A673 (cell line): ENCODE results near the gene ASB11. TPM values are rescaled to one million over a fixed set of nuclear protein-coding genes. Genes with fewer than 3 reads are reported as not detected.
A peak's percentile ranks its signal among the peaks of the same experiment; 100 is the strongest.

Experiments used
- Bru-seq: library from RNA; stranded (reverse); fragments of 400-500 nt; gene quantifications from one replicate; lab custom pipeline; 2021; lab: Mats Ljungman, UMichigan
- BruChase-seq, 2 experiments: library from RNA; stranded (reverse); fragments of 400-500 nt; gene quantifications; one replicate each; lab custom pipeline; 2021; lab: Mats Ljungman, UMichigan
- BruUV-seq: library from RNA; stranded (reverse); fragments of 400-500 nt; replicated peaks from 2 replicates; lab custom pipeline; 2021; lab: Mats Ljungman, UMichigan
- CTCF ChIA-PET: fragments of 300-600 bp; sonication (Branson Sonifier 250); formaldehyde crosslinking; loops from one replicate; lab custom pipeline; 2022; ENCODE audit warnings: antibody characterized with exemption; lab: Charles Lee
- POLR2A ChIA-PET: fragments of 300-600 bp; sonication (Branson Sonifier 250); formaldehyde crosslinking; loops from one replicate; lab custom pipeline; 2022; ENCODE audit warnings: antibody characterized with exemption; ENCODE audit not compliant: low non-redundant PET; lab: Charles Lee
- DNase-seq: peaks from one replicate; pipeline ENCODE4 v3.0.0-alpha.2; 2015; ENCODE audit warnings: low spot score
- H3K27ac ChIP-seq: fragments of 200-600 bp; sonication (generic); 2 replicates; pipeline ENCODE4 v1.5.1; 2016; ENCODE audit warnings: mixed run types, low read depth, mild to moderate bottlenecking, mixed read lengths, antibody characterized with exemption, low read length; ENCODE audit not compliant: poor library complexity, severe bottlenecking
- H3K27me3 ChIP-seq: fragments of 200-600 bp; sonication (generic); replicated peaks from 2 replicates; pipeline ENCODE4 v1.6.1; 2017; ENCODE audit warnings: mixed run types, low read depth, mild to moderate bottlenecking, mixed read lengths, antibody characterized with exemption, low read length; ENCODE audit not compliant: insufficient read depth, poor library complexity
- H3K36me3 ChIP-seq: fragments of 200-600 bp; sonication (generic); 2 replicates; pipeline ENCODE4 v1.6.1; 2016; ENCODE audit warnings: mixed run types, mild to moderate bottlenecking, mixed read lengths, antibody characterized with exemption, low read length; ENCODE audit not compliant: insufficient read depth, poor library complexity, severe bottlenecking
- H3K4me1 ChIP-seq: fragments of 200-600 bp; sonication (generic); 2 replicates; pipeline ENCODE4 v1.6.1; 2017; ENCODE audit warnings: mixed run types, mild to moderate bottlenecking, mixed read lengths, antibody characterized with exemption, low read length; ENCODE audit not compliant: insufficient read depth, poor library complexity, severe bottlenecking
- H3K4me3 ChIP-seq: fragments of 200-600 bp; sonication (generic); 2 replicates; pipeline ENCODE4 v1.5.1; 2016; ENCODE audit warnings: low read depth, mixed run types, mild to moderate bottlenecking, mixed read lengths, low read length; ENCODE audit not compliant: poor library complexity, severe bottlenecking
- H3K9me3 ChIP-seq: fragments of 200-600 bp; sonication (generic); 2 replicates; pipeline ENCODE4 v1.6.1; 2016; ENCODE audit warnings: mixed run types, low read depth, mild to moderate bottlenecking, mixed read lengths, antibody characterized with exemption, low read length; ENCODE audit not compliant: poor library complexity, severe bottlenecking
- CTCF ChIP-seq: fragments of 300-800, 200-600 bp; sonication (generic); conservative IDR thresholded peaks from 2 replicates; pipeline ENCODE4 v1.5.1; 2017; ENCODE audit warnings: low read depth, mild to moderate bottlenecking, antibody characterized with exemption, low read length, moderate library complexity, mixed read lengths
- EZH2 ChIP-seq: fragments of 200-600 bp; sonication (generic); IDR thresholded peaks from 2 replicates; pipeline ENCODE4 v1.6.1; 2017; ENCODE audit warnings: borderline replicate concordance, low read depth, mild to moderate bottlenecking, mixed read lengths, antibody characterized with exemption, low read length; ENCODE audit not compliant: poor library complexity, severe bottlenecking
- intact Hi-C: fragments of 100-400 bp; cut with micrococcal nuclease; formaldehyde crosslinking; loops from one replicate; pipeline ENCODE4 v1.10.0; 2022; ENCODE audit not compliant: unreplicated experiment
- long read RNA-seq: library from polyadenylated mRNA; stranded (forward); transcript quantifications from one replicate; pipeline ENCODE4 v2.0.0, GENCODE V29; 2022
- total RNA-seq: library from RNA; stranded (reverse); gene quantifications from 2 replicates; pipeline ENCODE4 v1.2.3, GENCODE V29; 2021

ASB11 gene, protein sequence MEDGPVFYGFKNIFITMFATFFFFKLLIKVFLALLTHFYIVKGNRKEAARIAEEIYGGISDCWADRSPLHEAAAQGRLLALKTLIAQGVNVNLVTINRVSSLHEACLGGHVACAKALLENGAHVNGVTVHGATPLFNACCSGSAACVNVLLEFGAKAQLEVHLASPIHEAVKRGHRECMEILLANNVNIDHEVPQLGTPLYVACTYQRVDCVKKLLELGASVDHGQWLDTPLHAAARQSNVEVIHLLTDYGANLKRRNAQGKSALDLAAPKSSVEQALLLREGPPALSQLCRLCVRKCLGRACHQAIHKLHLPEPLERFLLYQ
- total RNA-seq, result 0.44 and 0.62 TPM in 2 replicates
- Bru-seq, nascent RNA, result percentile 23 among the genes with signal in this experiment
- percentile 17 among the genes with signal in this experiment for BruChase-seq, experiment 1, labeled RNA remaining after a 2-hour chase
- BruChase-seq, experiment 2, labeled RNA remaining after a 6-hour chase, result percentile 22 among the genes with signal in this experiment
- long read RNA-seq, result 0 reads

GRCh38 chrX:15315509-15315908, at the start of gene ASB11:
ASB11 (minus strand) TSS chrX:15315640; CDS start chrX:15315605, 35 bp downstream.
- no peak for DNase-seq
- no peaks in the 10 kb centered on the region for H3K36me3 ChIP-seq
- no TSS peak for BruUV-seq
- H3K4me3 ChIP-seq, result peak within 1 kb of the TSS; percentile 9
- no peak for TF ChIP-seq EZH2
- POLR2A ChIA-PET, result no interaction called here
- no peaks in the 10 kb centered on the region for H3K9me3 ChIP-seq
- H3K27ac ChIP-seq, result no peak within 1 kb of the TSS
- peaks cover 5% of the 10 kb centered on the region for H3K27me3 ChIP-seq
- CTCF ChIA-PET, result no interaction called here
- intact Hi-C loops, result no loop called here
- H3K4me1 ChIP-seq, result peaks cover 30% of the 10 kb centered on the region

GRCh38 chrX:15359701-15360100, 44.3 kb upstream of the ASB11 start:
- Histone ChIP-seq H3K4me1 (no peaks in the 10 kb centered on the region), H3K27ac (no peak overlapping the region), H3K27me3 (no peaks in the 10 kb centered on the region), H3K4me3 (no peak overlapping the region), H3K36me3 (no peaks in the 10 kb centered on the region), H3K9me3 (no peaks in the 10 kb centered on the region)
- intact Hi-C loops, result no loop called here
- no peak for TF ChIP-seq EZH2
- TF ChIP-seq CTCF, result no peak
- CTCF ChIA-PET, result interaction anchor here (0.6 kb wide), 1 partner anchor 13 kb away, joined by 4 read pairs; no protein-coding TSS in a partner anchor
- no peak for DNase-seq
- POLR2A ChIA-PET, result no interaction called here
- BruUV-seq, result no TSS peak

GRCh38 chrX:15358533-15358932, 43.1 kb upstream of the ASB11 start:
- intact Hi-C loops, result no loop called here
- CTCF ChIA-PET, result no interaction called here
- POLR2A ChIA-PET, result interaction anchor here (0.5 kb wide), 1 partner anchor 29 kb away, joined by 3 read pairs; no protein-coding TSS in a partner anchor
- Histone ChIP-seq H3K27me3 (no peaks in the 10 kb centered on the region), H3K4me3 (no peak overlapping the region), H3K27ac (no peak overlapping the region), H3K9me3 (no peaks in the 10 kb centered on the region), H3K4me1 (no peaks in the 10 kb centered on the region), H3K36me3 (no peaks in the 10 kb centered on the region)
- TF ChIP-seq EZH2 (no peak), CTCF (no peak)
- no TSS peak for BruUV-seq
- DNase-seq, result no peak
